ENCODE data around the gene COL6A6. TPM values are rescaled to one million over a fixed set of nuclear protein-coding genes. Genes with fewer than 3 reads are reported as not detected.

COL6A6 gene
- total and polyA plus RNA-seq, 3 experiments from 2014 or later, result not detected

Other genes starting within 250 kb of the COL6A6 start
- not detected for gene COL6A5, start 171.5 kb upstream of the COL6A6 start, total RNA-seq
- gene COL6A5, start 171.5 kb upstream of the COL6A6 start, polyA plus RNA-seq, result not detected
- 10 to 100 TPM; 32.0 to 34.8 TPM for gene PIK3R4, start 229.7 kb downstream of the COL6A6 start, total RNA-seq
- 20.8 TPM for gene PIK3R4, start 229.7 kb downstream of the COL6A6 start, polyA plus RNA-seq